RWPE2 (cell line): Measurements from ENCODE around the gene DMAC2L.

Experiments used
- ATAC-seq: fragments of 200-7000 bp; cut with Tn5 transposase; 3 replicates; pipeline ENCODE4 v1.9.1; 2021; ENCODE audit warnings: low read depth
- DNase-seq: peaks from one replicate; pipeline ENCODE4 v3.0.0-alpha.2; 2020; ENCODE audit warnings: low spot score
- H3K27ac ChIP-seq: fragments of 450-650 bp; 2 replicates; pipeline ENCODE4 v1.5.1; 2017; ENCODE audit warnings: mild to moderate bottlenecking; ENCODE audit not compliant: poor library complexity, severe bottlenecking
- H3K27me3 ChIP-seq: fragments of 250-450 bp; sonication (Bioruptor Pico); 2 replicates; pipeline ENCODE4 v1.5.1; 2021; ENCODE audit warnings: mild to moderate bottlenecking, moderate library complexity; ENCODE audit not compliant: insufficient read depth, poor library complexity, severe bottlenecking
- H3K36me3 ChIP-seq: fragments of 250-450 bp; sonication (Bioruptor Pico); 2 replicates; pipeline ENCODE4 v1.5.1; 2020; ENCODE audit warnings: low read depth, mild to moderate bottlenecking, moderate library complexity
- H3K4me1 ChIP-seq: fragments of 250-450 bp; sonication (Bioruptor Pico); 2 replicates; pipeline ENCODE4 v1.5.1; 2021; ENCODE audit warnings: mild to moderate bottlenecking, moderate library complexity; ENCODE audit not compliant: insufficient read depth, poor library complexity, severe bottlenecking
- H3K4me3 ChIP-seq: fragments of 250-450 bp; sonication (Bioruptor Pico); 2 replicates; pipeline ENCODE4 v1.5.1; 2021; ENCODE audit warnings: mild to moderate bottlenecking, moderate library complexity; ENCODE audit not compliant: severe bottlenecking
- H3K9me3 ChIP-seq: fragments of 250-450 bp; sonication (Bioruptor Pico); 2 replicates; pipeline ENCODE4 v1.5.1; 2021; ENCODE audit warnings: mild to moderate bottlenecking, moderate library complexity; ENCODE audit not compliant: severe bottlenecking
- TF ChIP-seq, protein P1 (sequence below): fragments of 450-650 bp; IDR thresholded peaks from one replicate; pipeline ENCODE4 v1.5.1; 2017; ENCODE audit warnings: mild to moderate bottlenecking, moderate library complexity; ENCODE audit not compliant: poor library complexity, severe bottlenecking

The DMAC2L gene

DNA sequence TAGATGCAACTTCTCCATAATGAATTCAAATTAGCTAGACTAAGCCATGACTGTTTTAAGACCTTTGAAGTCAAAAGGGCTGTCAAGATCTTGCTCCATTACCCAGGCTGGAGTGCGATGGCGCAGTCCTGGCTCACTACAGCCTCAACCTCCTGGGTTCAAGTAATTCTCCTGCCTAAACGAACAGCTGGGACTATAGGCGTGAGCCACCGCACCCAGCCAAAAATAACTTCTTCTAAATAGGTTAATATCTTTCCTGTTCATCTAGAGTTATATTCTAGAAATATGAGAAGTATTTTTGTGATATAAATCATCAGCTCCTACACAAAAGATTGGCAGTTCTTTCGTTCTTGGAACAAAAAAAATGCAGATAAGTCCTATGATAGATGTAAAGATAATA is 41.2 kb upstream of the DMAC2L start:
- TF ChIP-seq, protein P1, sequence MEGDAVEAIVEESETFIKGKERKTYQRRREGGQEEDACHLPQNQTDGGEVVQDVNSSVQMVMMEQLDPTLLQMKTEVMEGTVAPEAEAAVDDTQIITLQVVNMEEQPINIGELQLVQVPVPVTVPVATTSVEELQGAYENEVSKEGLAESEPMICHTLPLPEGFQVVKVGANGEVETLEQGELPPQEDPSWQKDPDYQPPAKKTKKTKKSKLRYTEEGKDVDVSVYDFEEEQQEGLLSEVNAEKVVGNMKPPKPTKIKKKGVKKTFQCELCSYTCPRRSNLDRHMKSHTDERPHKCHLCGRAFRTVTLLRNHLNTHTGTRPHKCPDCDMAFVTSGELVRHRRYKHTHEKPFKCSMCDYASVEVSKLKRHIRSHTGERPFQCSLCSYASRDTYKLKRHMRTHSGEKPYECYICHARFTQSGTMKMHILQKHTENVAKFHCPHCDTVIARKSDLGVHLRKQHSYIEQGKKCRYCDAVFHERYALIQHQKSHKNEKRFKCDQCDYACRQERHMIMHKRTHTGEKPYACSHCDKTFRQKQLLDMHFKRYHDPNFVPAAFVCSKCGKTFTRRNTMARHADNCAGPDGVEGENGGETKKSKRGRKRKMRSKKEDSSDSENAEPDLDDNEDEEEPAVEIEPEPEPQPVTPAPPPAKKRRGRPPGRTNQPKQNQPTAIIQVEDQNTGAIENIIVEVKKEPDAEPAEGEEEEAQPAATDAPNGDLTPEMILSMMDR: no peak
- Histone ChIP-seq H3K4me3 (no peak overlapping the region), H3K27ac (no peak overlapping the region), H3K9me3 (no peaks in the 10 kb centered on the region), H3K4me1 (peaks cover 9% of the 10 kb centered on the region), H3K27me3 (no peaks in the 10 kb centered on the region), H3K36me3 (no peaks in the 10 kb centered on the region; the same call in 1 of the 2 replicates)
- ATAC-seq: no peak
- DNase-seq: no peak

DNA sequence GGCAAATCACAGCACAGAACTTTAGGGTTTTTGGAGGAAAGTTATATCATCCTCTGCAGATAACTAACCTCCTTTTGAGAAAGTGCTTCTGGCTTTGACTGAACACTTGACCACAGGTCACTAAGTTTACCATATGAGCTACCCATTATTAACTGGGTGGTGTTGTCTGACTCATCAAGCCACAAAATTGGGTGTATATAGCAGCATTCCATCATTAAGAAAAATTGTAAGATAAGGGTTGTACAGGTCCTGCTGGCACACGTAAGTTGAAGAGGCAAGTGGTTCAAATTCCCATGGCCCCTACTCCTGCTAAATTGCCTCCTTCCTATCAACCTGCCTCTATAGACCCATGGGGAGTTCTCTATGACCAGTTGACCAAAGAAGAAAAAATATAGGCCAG is 39.6 kb upstream of the DMAC2L start:
- Histone ChIP-seq H3K4me1 (peaks cover 9% of the 10 kb centered on the region), H3K9me3 (no peaks in the 10 kb centered on the region), H3K36me3 (no peaks in the 10 kb centered on the region; the same call in 1 of the 2 replicates), H3K27me3 (no peaks in the 10 kb centered on the region), H3K4me3 (no peak overlapping the region), H3K27ac (no peak overlapping the region)
- DNase-seq (no peak), ATAC-seq (peak; percentile 54)
- TF ChIP-seq, protein P1: no peak

DNA sequence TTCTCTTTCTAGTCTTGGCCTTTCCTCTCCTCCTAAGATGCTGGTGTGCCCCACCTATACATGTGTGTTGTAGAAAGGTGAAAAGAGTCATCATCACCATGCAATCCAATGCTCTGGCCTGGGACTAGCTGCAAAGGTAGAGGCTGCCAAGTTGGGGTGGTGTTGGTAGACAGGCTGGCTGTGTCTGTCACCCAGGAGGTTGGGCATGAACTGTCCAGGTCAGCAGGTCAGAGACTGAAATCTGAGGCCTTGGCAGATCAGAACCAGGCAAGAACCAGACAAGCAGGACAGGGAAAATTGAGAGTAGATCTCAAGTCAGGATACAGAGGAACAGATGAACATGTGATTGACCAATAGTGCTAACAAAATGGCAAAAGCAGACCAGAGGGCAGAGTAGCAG is 26.3 kb upstream of the DMAC2L start:
- H3K4me3 ChIP-seq: no peak overlapping the region
- H3K27ac ChIP-seq: no peak overlapping the region
- H3K36me3 ChIP-seq: peaks cover 8% of the 10 kb centered on the region
- no peaks in the 10 kb centered on the region for H3K4me1 ChIP-seq
- no peak for ATAC-seq
- no peaks in the 10 kb centered on the region for H3K9me3 ChIP-seq
- no peak for DNase-seq
- H3K27me3 ChIP-seq: no peaks in the 10 kb centered on the region
- TF ChIP-seq, protein P1: no peak

DNA sequence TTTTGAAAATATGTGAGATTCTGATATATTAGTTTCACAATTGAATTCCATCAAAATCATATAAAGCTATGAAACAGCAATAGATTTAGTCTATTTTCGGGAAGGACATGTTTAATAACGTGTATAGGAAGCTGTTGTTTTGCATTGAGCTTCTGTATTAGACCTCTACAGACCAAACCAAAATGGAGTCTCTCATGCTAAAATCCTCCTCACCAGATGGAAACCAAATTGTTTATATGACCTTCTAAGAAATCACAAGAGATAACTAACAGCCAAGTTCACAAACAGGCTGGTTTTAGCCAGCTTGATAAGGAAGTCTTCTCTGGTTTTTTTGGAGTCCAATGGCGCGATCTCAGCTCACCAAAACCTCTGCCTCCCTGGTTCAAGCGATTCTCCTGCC is 24.0 kb upstream of the DMAC2L start:
- Histone ChIP-seq H3K9me3 (no peaks in the 10 kb centered on the region), H3K27me3 (no peaks in the 10 kb centered on the region), H3K4me1 (no peaks in the 10 kb centered on the region), H3K27ac (no peak overlapping the region), H3K36me3 (peaks cover 19% of the 10 kb centered on the region), H3K4me3 (no peak overlapping the region)
- DNase-seq: no peak
- TF ChIP-seq, protein P1: no peak
- ATAC-seq: no peak

DNA sequence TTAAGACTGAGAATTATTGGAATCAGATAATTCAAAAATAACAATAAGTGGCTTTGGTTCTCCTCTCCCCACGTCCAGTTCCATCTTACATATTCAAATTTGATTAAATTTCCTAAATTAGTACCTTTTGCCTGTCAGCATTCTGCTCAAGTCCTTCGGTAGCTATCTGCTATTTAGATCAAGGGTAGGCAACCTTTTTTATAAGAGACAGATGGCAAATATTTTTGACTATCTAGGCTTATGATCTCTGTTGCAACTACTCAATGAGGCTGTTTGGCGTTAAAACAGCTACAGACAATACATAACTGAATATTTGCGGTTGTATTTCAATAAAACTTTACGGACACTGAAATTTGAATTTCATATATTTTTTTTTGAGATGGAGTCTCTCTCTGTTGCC is 21.8 kb upstream of the DMAC2L start:
- ATAC-seq (no peak), DNase-seq (no peak)
- Histone ChIP-seq H3K4me3 (no peak overlapping the region), H3K27ac (no peak overlapping the region), H3K4me1 (no peaks in the 10 kb centered on the region), H3K9me3 (no peaks in the 10 kb centered on the region), H3K36me3 (peaks cover 22% of the 10 kb centered on the region), H3K27me3 (no peaks in the 10 kb centered on the region)
- TF ChIP-seq, protein P1: no peak
